Nephron (organoid): Measurements from ENCODE around the gene PLB1.

ENCODE experiments used
- H3K27ac Mint-ChIP-seq, 3 experiments: 2 replicates each; pipeline ENCODE4 v1.8.0; 2020; ENCODE audit warnings: mixed read lengths in 3 of 3, mild to moderate bottlenecking in 2 of 3, moderate library complexity in 1 of 3
- H3K27me3 Mint-ChIP-seq: 2 replicates; pipeline ENCODE4 v1.8.0; 2021; ENCODE audit warnings: low read depth, mild to moderate bottlenecking, moderate library complexity, mixed read lengths
- H3K36me3 Mint-ChIP-seq: 2 replicates; pipeline ENCODE4 v1.8.0; 2020; ENCODE audit warnings: low read depth, mixed read lengths
- H3K4me1 Mint-ChIP-seq: 2 replicates; pipeline ENCODE4 v1.8.0; 2020; ENCODE audit warnings: mixed read lengths
- H3K4me3 Mint-ChIP-seq, 3 experiments: 2 replicates each; pipeline ENCODE4 v1.8.0; 2020; ENCODE audit warnings: mild to moderate bottlenecking in 3 of 3, mixed read lengths in 3 of 3, moderate library complexity in 2 of 3
- H3K9me3 Mint-ChIP-seq: 2 replicates; pipeline ENCODE4 v1.8.0; 2020; ENCODE audit warnings: mixed read lengths
- TF ChIP-seq, protein P1 (sequence below), 3 experiments: fragments of 200-600 bp; sonication (generic); IDR thresholded peaks; one replicate each; pipeline ENCODE4 v1.5.0; 2021; ENCODE audit warnings: antibody characterized with exemption in 3 of 3; ENCODE audit not compliant: unreplicated experiment in 3 of 3

Gene PLB1

DNA sequence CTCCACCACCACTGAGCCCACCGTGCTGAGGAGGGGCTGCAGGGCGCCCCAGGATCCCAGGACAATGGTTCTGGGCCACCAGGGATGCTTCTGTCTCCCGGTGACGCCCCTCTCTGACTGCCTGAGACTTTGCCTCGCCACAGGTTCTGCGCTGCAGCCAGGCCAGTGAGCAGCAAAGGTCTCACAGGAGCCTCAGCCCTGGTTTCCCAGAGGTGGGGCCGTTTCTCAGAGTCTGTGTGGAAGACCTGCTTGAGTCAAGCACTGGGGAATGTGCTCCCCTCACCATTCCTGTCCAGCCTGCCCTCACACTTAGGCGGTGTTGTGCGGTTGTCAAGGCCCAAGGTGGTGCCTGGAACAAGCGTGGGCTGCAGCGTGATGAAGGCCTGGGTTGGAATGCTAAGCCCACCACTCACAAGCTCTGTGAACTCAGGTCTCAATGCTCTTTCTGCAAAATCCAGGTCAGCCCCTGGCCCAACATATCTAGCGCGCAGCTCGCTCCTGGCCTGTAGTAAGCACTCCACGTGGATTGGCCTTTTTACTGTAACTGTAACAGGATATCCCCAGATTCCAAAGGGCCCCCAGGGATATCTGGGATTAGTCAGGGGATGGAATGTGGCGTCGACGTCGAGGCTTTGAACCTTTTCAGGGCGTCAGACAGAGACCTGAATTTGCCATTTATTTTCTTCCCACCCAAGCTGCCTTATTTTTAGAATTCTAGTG, 47.6 kb downstream of the PLB1 start:
- peaks cover 11% of the 10 kb centered on the region for H3K27me3 Mint-ChIP-seq
- TF ChIP-seq, protein P1, sequence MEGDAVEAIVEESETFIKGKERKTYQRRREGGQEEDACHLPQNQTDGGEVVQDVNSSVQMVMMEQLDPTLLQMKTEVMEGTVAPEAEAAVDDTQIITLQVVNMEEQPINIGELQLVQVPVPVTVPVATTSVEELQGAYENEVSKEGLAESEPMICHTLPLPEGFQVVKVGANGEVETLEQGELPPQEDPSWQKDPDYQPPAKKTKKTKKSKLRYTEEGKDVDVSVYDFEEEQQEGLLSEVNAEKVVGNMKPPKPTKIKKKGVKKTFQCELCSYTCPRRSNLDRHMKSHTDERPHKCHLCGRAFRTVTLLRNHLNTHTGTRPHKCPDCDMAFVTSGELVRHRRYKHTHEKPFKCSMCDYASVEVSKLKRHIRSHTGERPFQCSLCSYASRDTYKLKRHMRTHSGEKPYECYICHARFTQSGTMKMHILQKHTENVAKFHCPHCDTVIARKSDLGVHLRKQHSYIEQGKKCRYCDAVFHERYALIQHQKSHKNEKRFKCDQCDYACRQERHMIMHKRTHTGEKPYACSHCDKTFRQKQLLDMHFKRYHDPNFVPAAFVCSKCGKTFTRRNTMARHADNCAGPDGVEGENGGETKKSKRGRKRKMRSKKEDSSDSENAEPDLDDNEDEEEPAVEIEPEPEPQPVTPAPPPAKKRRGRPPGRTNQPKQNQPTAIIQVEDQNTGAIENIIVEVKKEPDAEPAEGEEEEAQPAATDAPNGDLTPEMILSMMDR (IDR thresholded peaks at IDR 0.05; ENCODE audit: unreplicated experiment in 3 of 3), result no peak
- H3K9me3 Mint-ChIP-seq, result no peaks in the 10 kb centered on the region
- H3K36me3 Mint-ChIP-seq, result no peaks in the 10 kb centered on the region
- H3K27ac Mint-ChIP-seq, result peak overlapping the region; percentile 1 to 90 (median 34)
- peak overlapping the region in 1 of 3 experiments; percentile 22 for H3K4me3 Mint-ChIP-seq
- H3K4me1 Mint-ChIP-seq, result peaks cover 36% of the 10 kb centered on the region

DNA sequence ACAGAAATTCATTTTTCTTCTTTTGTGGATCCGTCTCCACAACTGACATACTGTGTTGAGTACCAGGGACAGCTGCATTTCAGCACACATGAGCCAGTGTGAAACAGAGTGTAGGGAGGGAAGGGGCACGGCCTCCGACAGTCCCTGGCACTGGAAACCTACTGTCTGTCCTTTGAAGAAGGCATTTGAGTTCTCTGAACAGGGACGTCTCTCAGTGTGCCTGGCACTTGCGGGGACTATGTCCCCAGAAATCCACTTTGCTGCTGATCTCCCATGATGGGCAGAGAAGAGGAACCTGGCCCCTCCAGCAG, 48.1 kb downstream of the PLB1 start:
- Mint-ChIP-seq H3K27me3 (peaks cover 15% of the 10 kb centered on the region), H3K9me3 (no peaks in the 10 kb centered on the region), H3K36me3 (no peaks in the 10 kb centered on the region), H3K4me1 (peaks cover 36% of the 10 kb centered on the region), H3K27ac (peak overlapping the region; percentile 1 to 90 (median 34)), H3K4me3 (peak overlapping the region in 1 of 3 experiments; percentile 22)
- TF ChIP-seq, protein P1 (IDR thresholded peaks at IDR 0.05; ENCODE audit: unreplicated experiment in 3 of 3), result no peak

DNA sequence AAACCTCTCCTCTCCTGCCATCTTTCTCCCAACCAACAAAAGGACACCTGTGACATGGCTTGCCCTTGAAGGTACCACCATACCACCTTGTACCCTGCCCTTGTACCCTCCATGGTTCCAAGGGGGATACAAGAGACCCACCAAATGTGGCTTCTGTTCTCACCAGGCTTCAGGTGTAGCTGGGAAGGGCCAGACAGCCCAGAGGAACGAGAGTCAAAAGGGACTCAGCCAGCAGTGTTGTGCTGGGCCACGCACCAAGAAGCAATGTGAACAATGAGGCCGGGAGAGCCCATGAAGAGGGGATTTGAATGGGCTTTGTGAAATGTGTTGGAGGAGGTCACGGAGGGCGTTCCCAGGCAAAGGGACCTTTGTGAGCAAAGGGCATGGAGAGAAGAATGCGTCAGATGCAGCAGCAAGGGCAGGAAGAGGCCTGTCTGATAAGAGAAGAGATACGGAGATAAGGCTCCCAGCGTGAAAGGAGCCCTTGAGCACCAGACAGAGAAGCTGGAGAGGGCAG, 48.6 kb downstream of the PLB1 start:
- H3K27ac Mint-ChIP-seq, result peak overlapping the region; percentile 1 to 90 (median 34)
- TF ChIP-seq, protein P1 (IDR thresholded peaks at IDR 0.05; ENCODE audit: unreplicated experiment in 3 of 3), result no peak
- H3K9me3 Mint-ChIP-seq, result no peaks in the 10 kb centered on the region
- H3K4me1 Mint-ChIP-seq, result peaks cover 33% of the 10 kb centered on the region
- H3K27me3 Mint-ChIP-seq, result peaks cover 15% of the 10 kb centered on the region
- no peaks in the 10 kb centered on the region for H3K36me3 Mint-ChIP-seq
- H3K4me3 Mint-ChIP-seq, result no peak overlapping the region

DNA sequence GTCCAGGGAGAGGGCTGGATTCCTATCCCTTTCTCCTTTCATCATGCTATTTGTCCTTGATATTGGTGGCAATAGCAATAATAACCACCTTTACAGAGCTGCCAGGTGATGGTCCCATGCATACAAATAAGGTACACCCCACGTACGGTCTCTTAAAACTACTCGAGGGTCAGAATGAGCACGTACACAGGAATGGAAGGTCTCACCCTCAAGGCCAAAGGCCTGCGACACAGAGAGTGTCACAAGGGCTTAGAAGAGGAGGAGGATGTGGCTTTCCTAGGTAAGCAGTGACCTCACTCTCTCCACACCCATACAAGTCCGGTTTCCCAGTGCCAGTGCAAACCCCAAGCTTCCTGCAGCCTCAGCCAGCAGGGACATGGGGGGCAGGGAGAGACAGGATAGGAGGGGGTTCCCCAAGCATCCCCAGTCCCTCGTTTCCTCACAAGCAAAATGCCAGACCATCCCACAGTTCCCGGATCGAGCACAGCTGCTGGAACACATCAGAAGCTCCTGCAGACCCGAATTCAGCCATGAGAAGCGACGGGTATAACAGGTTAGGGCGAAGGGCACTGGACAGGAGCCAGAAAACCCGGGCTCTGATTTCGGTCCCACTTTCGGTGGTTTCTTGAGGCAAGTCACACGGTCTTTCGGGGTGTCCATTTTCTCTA, 49.2 kb downstream of the PLB1 start:
- Mint-ChIP-seq H3K4me1 (peaks cover 30% of the 10 kb centered on the region), H3K9me3 (no peaks in the 10 kb centered on the region), H3K27me3 (peaks cover 15% of the 10 kb centered on the region), H3K4me3 (no peak overlapping the region), H3K36me3 (no peaks in the 10 kb centered on the region), H3K27ac (peak overlapping the region; percentile 1 to 90 (median 34))
- TF ChIP-seq, protein P1 (IDR thresholded peaks at IDR 0.05; ENCODE audit: unreplicated experiment in 3 of 3), result no peak

DNA sequence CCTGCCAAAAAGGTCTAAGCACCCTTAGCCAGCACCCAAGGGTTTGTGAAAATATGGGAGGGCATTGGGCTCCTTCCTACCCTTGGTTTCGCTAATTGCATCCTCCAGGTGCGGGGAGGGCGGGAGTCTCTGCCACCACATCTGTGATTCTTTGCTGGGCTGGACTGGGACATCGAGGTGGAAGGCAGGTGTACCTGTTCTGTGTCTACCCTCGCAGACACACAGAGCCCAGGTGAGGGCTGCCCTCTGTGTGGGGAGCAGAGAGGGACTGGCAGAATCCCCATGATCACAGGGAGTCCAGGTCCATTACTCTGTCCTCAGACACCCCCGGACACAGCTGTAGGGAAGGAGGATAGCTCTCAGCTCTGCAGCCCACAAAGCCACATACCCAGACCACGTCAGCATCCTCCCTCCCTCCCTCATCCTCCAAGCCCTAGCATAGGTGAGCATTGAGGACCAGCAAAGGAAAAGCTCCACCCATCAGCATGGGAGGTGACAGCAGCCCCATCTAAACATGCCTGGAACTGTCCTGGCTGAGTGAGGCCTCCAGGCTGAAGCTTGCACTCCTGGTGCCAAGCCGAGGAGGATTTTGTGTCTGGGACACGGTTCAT, 49.8 kb downstream of the PLB1 start:
- Mint-ChIP-seq H3K36me3 (no peaks in the 10 kb centered on the region), H3K4me3 (no peak overlapping the region), H3K9me3 (no peaks in the 10 kb centered on the region), H3K27me3 (peaks cover 10% of the 10 kb centered on the region), H3K4me1 (peaks cover 30% of the 10 kb centered on the region), H3K27ac (no peak overlapping the region)
- TF ChIP-seq, protein P1 (IDR thresholded peaks at IDR 0.05; ENCODE audit: unreplicated experiment in 3 of 3), result no peak
